ENCODE measurements around the gene SLC2A8. TPM values are rescaled to one million over a fixed set of nuclear protein-coding genes. Genes with fewer than 3 reads are reported as not detected.

The SLC2A8 gene
- total RNA-seq, 1 donor from 2014 or later, result 48.0 TPM

DNA sequence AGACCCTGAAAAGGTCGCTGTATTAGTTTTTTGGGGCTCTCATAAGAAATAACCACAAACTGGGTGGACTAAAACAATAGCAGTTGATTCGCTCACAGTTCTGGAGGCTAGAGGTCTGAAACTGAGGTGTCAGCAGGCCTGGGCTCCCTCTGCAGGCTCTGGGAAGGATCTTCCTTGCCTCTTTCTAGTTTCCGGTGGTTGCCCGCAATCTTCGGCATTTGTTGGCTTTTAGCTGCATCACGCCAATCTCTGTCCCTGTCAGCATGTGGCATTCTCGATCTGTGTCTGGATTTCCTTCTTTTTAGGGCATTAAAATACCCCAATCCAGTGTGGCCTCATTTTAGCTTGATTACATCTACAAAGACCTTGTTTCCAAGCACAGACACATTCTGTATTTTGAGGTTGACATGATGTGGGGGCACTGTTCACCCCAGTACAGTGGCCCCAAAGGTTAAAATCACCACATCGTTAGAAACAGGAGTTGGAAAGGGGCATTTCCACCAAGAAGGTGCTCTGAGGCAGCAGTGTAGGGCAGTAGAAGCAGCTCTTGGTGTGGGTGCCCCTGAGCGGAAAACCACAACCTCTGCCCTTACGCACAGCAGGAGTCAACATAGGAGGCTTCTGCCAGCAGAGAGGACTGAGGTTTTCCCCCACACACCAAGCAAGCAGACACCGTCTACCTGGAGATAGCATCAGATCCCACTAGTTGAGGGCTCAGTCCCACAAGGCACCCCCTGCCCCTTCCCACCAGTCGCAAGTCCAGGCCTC is 40.7 kb downstream of the SLC2A8 start:
- peaks cover 40% of the 10 kb centered on the region for H3K36me3 Mint-ChIP-seq (ENCODE audit: insufficient read depth)
- H3K27ac Mint-ChIP-seq, result no peak overlapping the region
- no peaks in the 10 kb centered on the region for H3K9me3 Mint-ChIP-seq (ENCODE audit: low read depth)
- TF ChIP-seq, protein P1, sequence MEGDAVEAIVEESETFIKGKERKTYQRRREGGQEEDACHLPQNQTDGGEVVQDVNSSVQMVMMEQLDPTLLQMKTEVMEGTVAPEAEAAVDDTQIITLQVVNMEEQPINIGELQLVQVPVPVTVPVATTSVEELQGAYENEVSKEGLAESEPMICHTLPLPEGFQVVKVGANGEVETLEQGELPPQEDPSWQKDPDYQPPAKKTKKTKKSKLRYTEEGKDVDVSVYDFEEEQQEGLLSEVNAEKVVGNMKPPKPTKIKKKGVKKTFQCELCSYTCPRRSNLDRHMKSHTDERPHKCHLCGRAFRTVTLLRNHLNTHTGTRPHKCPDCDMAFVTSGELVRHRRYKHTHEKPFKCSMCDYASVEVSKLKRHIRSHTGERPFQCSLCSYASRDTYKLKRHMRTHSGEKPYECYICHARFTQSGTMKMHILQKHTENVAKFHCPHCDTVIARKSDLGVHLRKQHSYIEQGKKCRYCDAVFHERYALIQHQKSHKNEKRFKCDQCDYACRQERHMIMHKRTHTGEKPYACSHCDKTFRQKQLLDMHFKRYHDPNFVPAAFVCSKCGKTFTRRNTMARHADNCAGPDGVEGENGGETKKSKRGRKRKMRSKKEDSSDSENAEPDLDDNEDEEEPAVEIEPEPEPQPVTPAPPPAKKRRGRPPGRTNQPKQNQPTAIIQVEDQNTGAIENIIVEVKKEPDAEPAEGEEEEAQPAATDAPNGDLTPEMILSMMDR (IDR thresholded peaks at IDR 0.05; ENCODE audit: unreplicated experiment), result no peak
- no peak overlapping the region for H3K4me3 Mint-ChIP-seq (ENCODE audit: low read depth)
- no peaks in the 10 kb centered on the region for H3K4me1 Mint-ChIP-seq (ENCODE audit: low read depth)
- no peak for DNase-seq (ENCODE audit: low spot score, unreplicated experiment)
- no peaks in the 10 kb centered on the region for H3K27me3 Mint-ChIP-seq

DNA sequence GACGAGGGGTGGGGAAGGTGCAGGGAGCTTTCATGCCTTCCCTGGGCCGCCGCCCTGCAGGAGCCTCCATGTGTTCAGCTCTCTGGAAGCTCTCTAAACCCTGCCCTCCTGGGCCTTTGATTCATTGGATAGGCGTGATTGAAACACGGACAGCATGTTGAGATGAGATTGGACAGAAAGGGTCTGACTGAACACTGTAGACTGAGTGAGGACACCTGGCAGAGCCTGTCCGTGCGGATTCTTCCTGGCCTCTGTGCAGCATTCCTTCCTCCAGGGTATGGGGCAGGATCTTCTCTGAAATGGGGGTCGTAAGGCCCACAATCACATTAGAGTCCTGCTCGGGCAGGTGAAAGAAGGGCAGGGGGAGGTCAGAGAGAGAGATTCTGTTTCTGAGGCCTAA is 41.4 kb downstream of the SLC2A8 start:
- H3K27ac Mint-ChIP-seq, result peak overlapping the region; percentile 2
- no peaks in the 10 kb centered on the region for H3K27me3 Mint-ChIP-seq
- TF ChIP-seq, protein P1 (IDR thresholded peaks at IDR 0.05; ENCODE audit: unreplicated experiment), result no peak
- H3K4me3 Mint-ChIP-seq (ENCODE audit: low read depth), result no peak overlapping the region
- H3K36me3 Mint-ChIP-seq (ENCODE audit: insufficient read depth), result peaks cover 41% of the 10 kb centered on the region
- no peaks in the 10 kb centered on the region for H3K9me3 Mint-ChIP-seq (ENCODE audit: low read depth)
- no peak for DNase-seq (ENCODE audit: low spot score, unreplicated experiment)
- H3K4me1 Mint-ChIP-seq (ENCODE audit: low read depth), result no peaks in the 10 kb centered on the region

DNA sequence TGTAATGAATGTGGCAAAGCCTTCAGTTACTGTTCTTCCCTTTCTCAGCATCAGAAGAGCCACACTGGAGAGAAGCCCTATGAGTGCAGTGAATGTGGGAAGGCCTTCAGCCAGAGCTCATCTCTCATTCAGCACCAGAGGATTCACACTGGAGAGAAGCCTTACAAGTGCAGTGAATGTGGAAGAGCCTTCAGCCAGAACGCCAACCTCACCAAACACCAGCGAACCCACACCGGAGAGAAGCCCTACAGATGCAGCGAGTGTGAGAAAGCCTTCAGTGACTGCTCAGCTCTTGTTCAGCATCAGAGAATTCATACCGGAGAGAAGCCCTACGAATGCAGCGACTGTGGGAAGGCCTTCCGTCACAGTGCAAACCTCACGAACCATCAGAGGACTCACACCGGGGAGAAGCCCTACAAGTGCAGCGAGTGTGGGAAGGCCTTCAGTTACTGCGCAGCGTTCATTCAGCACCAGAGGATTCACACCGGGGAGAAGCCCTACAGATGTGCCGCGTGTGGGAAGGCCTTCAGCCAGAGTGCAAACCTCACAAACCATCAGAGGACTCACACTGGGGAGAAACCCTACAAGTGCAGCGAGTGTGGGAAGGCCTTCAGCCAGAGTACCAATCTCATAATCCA is 47.4 kb downstream of the SLC2A8 start:
- peak overlapping the region; percentile 69 for H3K27ac Mint-ChIP-seq
- peaks cover 10% of the 10 kb centered on the region for H3K4me1 Mint-ChIP-seq (ENCODE audit: low read depth)
- H3K27me3 Mint-ChIP-seq, result no peaks in the 10 kb centered on the region
- DNase-seq (ENCODE audit: low spot score, unreplicated experiment), result no peak
- H3K4me3 Mint-ChIP-seq (ENCODE audit: low read depth), result no peak overlapping the region
- no peaks in the 10 kb centered on the region for H3K9me3 Mint-ChIP-seq (ENCODE audit: low read depth)
- TF ChIP-seq, protein P1 (IDR thresholded peaks at IDR 0.05; ENCODE audit: unreplicated experiment), result no peak
- peaks cover 57% of the 10 kb centered on the region for H3K36me3 Mint-ChIP-seq (ENCODE audit: insufficient read depth)

DNA sequence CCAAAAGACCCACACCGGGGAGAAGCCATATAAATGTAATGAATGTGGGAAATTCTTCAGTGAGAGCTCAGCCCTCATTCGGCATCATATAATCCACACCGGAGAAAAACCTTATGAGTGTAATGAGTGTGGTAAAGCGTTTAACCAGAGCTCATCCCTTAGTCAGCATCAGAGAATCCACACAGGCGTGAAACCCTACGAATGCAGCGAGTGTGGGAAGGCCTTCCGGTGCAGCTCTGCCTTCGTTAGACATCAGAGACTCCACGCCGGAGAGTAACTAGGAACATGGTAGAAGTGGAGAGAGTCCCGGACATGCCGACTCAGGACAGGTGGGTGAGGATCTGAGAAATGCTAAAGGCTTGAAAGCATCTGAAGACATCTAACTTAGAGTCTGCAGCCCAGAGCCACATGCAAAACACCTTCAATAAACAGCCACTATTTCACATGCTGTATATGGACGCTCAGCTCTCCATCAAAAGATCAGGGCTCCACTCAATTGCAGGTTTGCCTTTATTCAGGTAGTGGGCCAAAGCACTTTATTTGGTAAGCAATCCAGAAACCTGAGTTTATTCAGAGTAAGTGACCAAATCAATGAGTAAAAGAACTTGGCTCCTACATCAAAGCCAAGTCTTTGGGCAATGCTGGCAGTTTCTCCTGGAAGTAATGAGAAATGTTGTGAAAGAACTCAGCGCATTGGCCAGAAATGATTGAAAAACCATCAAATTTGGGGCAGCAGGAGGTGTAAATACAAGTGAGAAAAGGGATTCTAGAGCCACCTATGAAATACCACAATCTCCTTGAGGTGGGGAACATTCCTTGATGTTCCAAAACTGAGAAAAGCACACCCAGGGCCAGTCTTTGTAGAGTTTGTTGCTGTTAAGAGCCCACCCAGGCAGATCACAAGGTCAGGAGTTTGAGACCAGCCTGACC is 48.2 kb downstream of the SLC2A8 start:
- Mint-ChIP-seq H3K36me3 (ENCODE audit: insufficient read depth) (peaks cover 58% of the 10 kb centered on the region), H3K27me3 (no peaks in the 10 kb centered on the region), H3K27ac (no peak overlapping the region), H3K4me1 (ENCODE audit: low read depth) (peaks cover 18% of the 10 kb centered on the region), H3K4me3 (ENCODE audit: low read depth) (no peak overlapping the region), H3K9me3 (ENCODE audit: low read depth) (no peaks in the 10 kb centered on the region)
- no peak for DNase-seq (ENCODE audit: low spot score, unreplicated experiment)
- TF ChIP-seq, protein P1 (IDR thresholded peaks at IDR 0.05; ENCODE audit: unreplicated experiment), result no peak
